Fibroblast of peridontal ligament (primary cell): Measurements from ENCODE around the gene TP53AIP1.

Experiments used
- DNase-seq: peaks from one replicate; pipeline ENCODE4 v3.0.0-alpha.2; 2010; ENCODE audit errors: extremely low read depth

The TP53AIP1 gene

GRCh38 chr11:128906185-128907050 is 36.3 kb downstream of the TP53AIP1 start:
- DNase-seq, result no peak

- DNase-seq, result peak; percentile 43
These were observed 37.1 kb downstream of the TP53AIP1 start for GRCh38 chr11:128905345-128906184.

- DNase-seq, result no peak
These were observed 37.9 kb downstream of the TP53AIP1 start for GRCh38 chr11:128904656-128905344.

- no peak for DNase-seq
These were observed 38.4 kb downstream of the TP53AIP1 start for GRCh38 chr11:128904303-128904655.

GRCh38 chr11:128903248-128904061 is 39.2 kb downstream of the TP53AIP1 start:
- DNase-seq, result no peak

GRCh38 chr11:128902515-128903066 is 40.1 kb downstream of the TP53AIP1 start:
- peak; percentile 74 for DNase-seq

- DNase-seq, result no peak
These were observed 40.8 kb downstream of the TP53AIP1 start for GRCh38 chr11:128901653-128902514.

- DNase-seq, result no peak
These were observed 42.2 kb downstream of the TP53AIP1 start for GRCh38 chr11:128900468-128900867.

GRCh38 chr11:128898580-128899344 is 43.9 kb downstream of the TP53AIP1 start:
- no peak for DNase-seq

GRCh38 chr11:128897826-128898225 is 44.8 kb downstream of the TP53AIP1 start:
- no peak for DNase-seq

- DNase-seq, result peak; percentile 38
These were observed 46.3 kb downstream of the TP53AIP1 start for GRCh38 chr11:128896356-128896755.

- no peak for DNase-seq
These were observed 47.1 kb downstream of the TP53AIP1 start for GRCh38 chr11:128895526-128895925.

- no peak for DNase-seq
These were observed 48.0 kb downstream of the TP53AIP1 start for GRCh38 chr11:128894685-128895084.

- DNase-seq, result no peak
These were observed 48.4 kb downstream of the TP53AIP1 start for GRCh38 chr11:128894286-128894681.

- no peak for DNase-seq
These were observed 48.9 kb downstream of the TP53AIP1 start for GRCh38 chr11:128893578-128894285.

GRCh38 chr11:128892866-128893565 is 49.7 kb downstream of the TP53AIP1 start:
- no peak for DNase-seq

- no peak for DNase-seq
These were observed 50.7 kb downstream of the TP53AIP1 start for GRCh38 chr11:128891913-128892398.
